HCT116 (cell line): Measurements from ENCODE around the gene KLHL40.

Source experiments
- CTCF ChIP-seq, 3 experiments: fragments of 200-600 bp in 1 of 3; sonication (generic) in 1 of 3; IDR thresholded peaks in 2 of 3; conservative IDR thresholded peaks in 1 of 3; 2 replicates each; pipeline ENCODE4 v1.5.1; 2012 to 2017; ENCODE audit warnings: low read depth in 2 of 3, low read length in 2 of 3, antibody characterized with exemption in 1 of 3, borderline replicate concordance in 1 of 3, control low read depth in 1 of 3, mild to moderate bottlenecking in 1 of 3, mixed read lengths in 1 of 3, mixed run types in 1 of 3, moderate library complexity in 1 of 3; ENCODE audit not compliant: insufficient read depth in 1 of 3
- EZH2phosphoT487 ChIP-seq: fragments of 200-600 bp; IDR thresholded peaks from 2 replicates; pipeline ENCODE4 v1.6.1; 2018; ENCODE audit warnings: antibody characterized with exemption, borderline replicate concordance
- JUND ChIP-seq: IDR thresholded peaks from 2 replicates; pipeline ENCODE4 v1.6.1; 2012
- POLR2A ChIP-seq: IDR thresholded peaks from 2 replicates; pipeline ENCODE4 v1.7.0; 2011; ENCODE audit warnings: borderline replicate concordance; ENCODE audit not compliant: insufficient read depth, insufficient read length; ENCODE audit errors: extremely low read depth
- POLR2AphosphoS5 ChIP-seq: IDR thresholded peaks from 2 replicates; pipeline ENCODE4 v1.6.1; 2011; ENCODE audit warnings: mild to moderate bottlenecking, low read depth, low read length, moderate library complexity
- RAD21 ChIP-seq: IDR thresholded peaks from 2 replicates; pipeline ENCODE4 v1.6.1; 2012; ENCODE audit warnings: low read depth, mild to moderate bottlenecking
- YY1 ChIP-seq: IDR thresholded peaks from 2 replicates; pipeline ENCODE4 v1.6.1; 2011; ENCODE audit warnings: low read length, low read depth, moderate library complexity, mild to moderate bottlenecking; ENCODE audit not compliant: insufficient replicate concordance; ENCODE audit errors: extremely low read depth

- no peak for TF ChIP-seq POLR2A
- no peak for TF ChIP-seq POLR2AphosphoS5
- TF ChIP-seq RAD21, result no peak
- no peak for TF ChIP-seq CTCF (IDR thresholded peaks at IDR 0.05 in 2 of 3, conservative IDR thresholded peaks at IDR 0.05 in 1 of 3; ENCODE audit: borderline replicate concordance in 1 of 3, insufficient read depth in 1 of 3, low read depth in 2 of 3, low read length in 2 of 3)
- TF ChIP-seq JUND, result no peak
- no peak for TF ChIP-seq YY1
- TF ChIP-seq EZH2phosphoT487, result no peak
Observed at GRCh38 chr3:42662037-42662812, 23.1 kb upstream of the KLHL40 start.
